Activated T-helper 17 cell treated with anti-CD3 and anti-CD28 coated beads, Interleukin-2, amount 50 U/mL, for 72 hours (primary cell): ENCODE measurements around the gene CERT1. TPM values are rescaled to one million over a fixed set of nuclear protein-coding genes. Genes with fewer than 3 reads are reported as not detected.
A peak's percentile ranks its signal among the peaks of the same experiment; 100 is the strongest.

Experiments
- ATAC-seq: fragments of 150-1000 bp; cut with Tn5 transposase; replicated peaks from 2 replicates; pipeline ENCODE4 v1.10.0; 2021; ENCODE audit warnings: mild to moderate bottlenecking, moderate library complexity
- H3K27ac Mint-ChIP-seq: one replicate; pipeline ENCODE4 v1.8.0; 2022; ENCODE audit warnings: mixed read lengths
- H3K27me3 Mint-ChIP-seq: one replicate; pipeline ENCODE4 v1.8.0; 2022; ENCODE audit warnings: mixed read lengths
- H3K36me3 Mint-ChIP-seq: one replicate; pipeline ENCODE4 v1.8.0; 2022; ENCODE audit warnings: low read depth, mild to moderate bottlenecking, mixed read lengths
- H3K4me1 Mint-ChIP-seq: one replicate; pipeline ENCODE4 v1.8.0; 2022; ENCODE audit warnings: mixed read lengths
- H3K4me3 Mint-ChIP-seq: one replicate; pipeline ENCODE4 v1.8.0; 2022; ENCODE audit warnings: mild to moderate bottlenecking, mixed read lengths
- H3K9me3 Mint-ChIP-seq: one replicate; pipeline ENCODE4 v1.8.0; 2022; ENCODE audit warnings: mixed read lengths
- total RNA-seq, 2 donors: library from RNA; stranded (reverse); gene quantifications; one replicate each; pipeline ENCODE4 v1.2.3, GENCODE V29; 2022

CERT1 gene
- total RNA-seq, 2 donors from 2014 or later = 24.9 to 40.3 TPM

GRCh38 chr5:75475364-75475763 lies 36.1 kb downstream of the CERT1 start:
- H3K36me3 Mint-ChIP-seq = peaks cover 36% of the 10 kb centered on the region
- no peak overlapping the region for H3K4me3 Mint-ChIP-seq
- H3K9me3 Mint-ChIP-seq = peaks cover 7% of the 10 kb centered on the region
- ATAC-seq = no peak
- H3K27ac Mint-ChIP-seq = no peak overlapping the region
- H3K27me3 Mint-ChIP-seq = no peaks in the 10 kb centered on the region
- peaks cover 11% of the 10 kb centered on the region for H3K4me1 Mint-ChIP-seq

GRCh38 chr5:75473463-75473862 lies 38.0 kb downstream of the CERT1 start:
- peaks cover 5% of the 10 kb centered on the region for H3K4me1 Mint-ChIP-seq
- H3K4me3 Mint-ChIP-seq = no peak overlapping the region
- no peaks in the 10 kb centered on the region for H3K27me3 Mint-ChIP-seq
- ATAC-seq = no peak
- H3K9me3 Mint-ChIP-seq = peaks cover 21% of the 10 kb centered on the region
- H3K36me3 Mint-ChIP-seq = peaks cover 36% of the 10 kb centered on the region
- no peak overlapping the region for H3K27ac Mint-ChIP-seq

GRCh38 chr5:75472973-75473372 lies 38.5 kb downstream of the CERT1 start:
- Mint-ChIP-seq H3K4me1 (peaks cover 5% of the 10 kb centered on the region), H3K36me3 (peaks cover 36% of the 10 kb centered on the region), H3K27ac (no peak overlapping the region), H3K27me3 (no peaks in the 10 kb centered on the region), H3K9me3 (peaks cover 21% of the 10 kb centered on the region), H3K4me3 (no peak overlapping the region)
- ATAC-seq = no peak

GRCh38 chr5:75471193-75471592 lies 40.2 kb downstream of the CERT1 start:
- Mint-ChIP-seq H3K9me3 (peaks cover 21% of the 10 kb centered on the region), H3K36me3 (peaks cover 23% of the 10 kb centered on the region), H3K27me3 (no peaks in the 10 kb centered on the region), H3K4me3 (no peak overlapping the region), H3K27ac (no peak overlapping the region), H3K4me1 (peaks cover 12% of the 10 kb centered on the region)
- ATAC-seq = no peak

GRCh38 chr5:75469017-75469416 lies 42.4 kb downstream of the CERT1 start:
- H3K4me3 Mint-ChIP-seq = no peak overlapping the region
- H3K9me3 Mint-ChIP-seq = peaks cover 21% of the 10 kb centered on the region
- no peak for ATAC-seq
- H3K27me3 Mint-ChIP-seq = no peaks in the 10 kb centered on the region
- H3K36me3 Mint-ChIP-seq = peaks cover 18% of the 10 kb centered on the region
- H3K27ac Mint-ChIP-seq = no peak overlapping the region
- H3K4me1 Mint-ChIP-seq = peaks cover 12% of the 10 kb centered on the region

GRCh38 chr5:75468593-75468992 lies 42.8 kb downstream of the CERT1 start:
- ATAC-seq = no peak
- Mint-ChIP-seq H3K4me1 (peaks cover 16% of the 10 kb centered on the region), H3K36me3 (peaks cover 17% of the 10 kb centered on the region), H3K27ac (no peak overlapping the region), H3K9me3 (peaks cover 21% of the 10 kb centered on the region), H3K27me3 (no peaks in the 10 kb centered on the region), H3K4me3 (no peak overlapping the region)

- no peak for ATAC-seq
- Mint-ChIP-seq H3K4me3 (no peak overlapping the region), H3K36me3 (peaks cover 20% of the 10 kb centered on the region), H3K27ac (peak overlapping the region; percentile 41), H3K4me1 (peaks cover 23% of the 10 kb centered on the region), H3K27me3 (no peaks in the 10 kb centered on the region), H3K9me3 (peaks cover 21% of the 10 kb centered on the region)
Observed at GRCh38 chr5:75466006-75466716, 45.3 kb downstream of the CERT1 start.

GRCh38 chr5:75465480-75465879 lies 45.9 kb downstream of the CERT1 start:
- Mint-ChIP-seq H3K36me3 (peaks cover 13% of the 10 kb centered on the region), H3K27me3 (no peaks in the 10 kb centered on the region), H3K4me3 (no peak overlapping the region), H3K9me3 (peaks cover 14% of the 10 kb centered on the region), H3K4me1 (peaks cover 23% of the 10 kb centered on the region), H3K27ac (peak overlapping the region; percentile 41)
- ATAC-seq = no peak

- Mint-ChIP-seq H3K4me1 (peaks cover 23% of the 10 kb centered on the region), H3K27ac (no peak overlapping the region), H3K27me3 (no peaks in the 10 kb centered on the region), H3K36me3 (peaks cover 20% of the 10 kb centered on the region), H3K9me3 (peaks cover 3% of the 10 kb centered on the region), H3K4me3 (no peak overlapping the region)
- no peak for ATAC-seq
Observed at GRCh38 chr5:75463726-75464125, 47.7 kb downstream of the CERT1 start.

- no peaks in the 10 kb centered on the region for H3K9me3 Mint-ChIP-seq
- H3K36me3 Mint-ChIP-seq = peaks cover 29% of the 10 kb centered on the region
- H3K4me3 Mint-ChIP-seq = no peak overlapping the region
- peaks cover 20% of the 10 kb centered on the region for H3K4me1 Mint-ChIP-seq
- peak; percentile 66 for ATAC-seq
- no peaks in the 10 kb centered on the region for H3K27me3 Mint-ChIP-seq
- H3K27ac Mint-ChIP-seq = no peak overlapping the region
Observed at GRCh38 chr5:75461679-75462078, 49.8 kb downstream of the CERT1 start.

- Mint-ChIP-seq H3K27ac (no peak overlapping the region), H3K36me3 (peaks cover 35% of the 10 kb centered on the region), H3K27me3 (no peaks in the 10 kb centered on the region), H3K9me3 (no peaks in the 10 kb centered on the region), H3K4me1 (peaks cover 16% of the 10 kb centered on the region), H3K4me3 (no peak overlapping the region)
- no peak for ATAC-seq
Observed at GRCh38 chr5:75460942-75461610, 50.4 kb downstream of the CERT1 start.

GRCh38 chr5:75460532-75460931 lies 50.9 kb downstream of the CERT1 start:
- H3K36me3 Mint-ChIP-seq = peaks cover 41% of the 10 kb centered on the region
- no peak overlapping the region for H3K4me3 Mint-ChIP-seq
- no peaks in the 10 kb centered on the region for H3K27me3 Mint-ChIP-seq
- no peaks in the 10 kb centered on the region for H3K9me3 Mint-ChIP-seq
- H3K27ac Mint-ChIP-seq = no peak overlapping the region
- peaks cover 14% of the 10 kb centered on the region for H3K4me1 Mint-ChIP-seq
- no peak for ATAC-seq

- Mint-ChIP-seq H3K36me3 (peaks cover 68% of the 10 kb centered on the region), H3K27me3 (no peaks in the 10 kb centered on the region), H3K4me3 (no peak overlapping the region), H3K4me1 (peaks cover 5% of the 10 kb centered on the region), H3K9me3 (no peaks in the 10 kb centered on the region), H3K27ac (no peak overlapping the region)
- ATAC-seq = no peak
Observed at GRCh38 chr5:75457691-75458090, 53.7 kb downstream of the CERT1 start.

- Mint-ChIP-seq H3K27me3 (no peaks in the 10 kb centered on the region), H3K36me3 (peaks cover 63% of the 10 kb centered on the region), H3K4me3 (no peak overlapping the region), H3K9me3 (no peaks in the 10 kb centered on the region), H3K27ac (no peak overlapping the region), H3K4me1 (peaks cover under 1% of the 10 kb centered on the region)
- ATAC-seq = no peak
Observed at GRCh38 chr5:75457161-75457560, 54.3 kb downstream of the CERT1 start.

GRCh38 chr5:75450069-75450468 lies 61.4 kb downstream of the CERT1 start:
- no peaks in the 10 kb centered on the region for H3K4me1 Mint-ChIP-seq
- peaks cover 4% of the 10 kb centered on the region for H3K9me3 Mint-ChIP-seq
- H3K4me3 Mint-ChIP-seq = no peak overlapping the region
- peaks cover 70% of the 10 kb centered on the region for H3K36me3 Mint-ChIP-seq
- no peak overlapping the region for H3K27ac Mint-ChIP-seq
- no peak for ATAC-seq
- no peaks in the 10 kb centered on the region for H3K27me3 Mint-ChIP-seq
